ENCODE measurements around the gene KRTAP23-1. TPM values are rescaled to one million over a fixed set of nuclear protein-coding genes. Genes with fewer than 3 reads are reported as not detected.

The KRTAP23-1 gene
- total and polyA plus RNA-seq, 2 donors (not counting 3 experiments of a cell fraction or from before 2014, with no cell fraction given) = not detected

- no peak for DNase-seq (ENCODE audit: low read depth, low spot score)
Measured at GRCh38 chr21:30306884-30307283, 41.5 kb downstream of the KRTAP23-1 start.

More at GRCh38 chr21:30306884-30307283, 41.5 kb downstream of the KRTAP23-1 start:
- Histone ChIP-seq H3K36me3 (ENCODE audit: control insufficient read depth in 2 of 2, extremely low read depth in 1 of 2, insufficient read depth in 2 of 2, low read length in 2 of 2) (no peaks in the 10 kb centered on the region), H3K4me1 (ENCODE audit: control insufficient read depth, extremely low read depth, insufficient read depth, low read length) (no peaks in the 10 kb centered on the region), H4K20me1 (replicated peaks; ENCODE audit: control insufficient read depth, extremely low read depth, insufficient read depth, low read length) (no peaks in the 10 kb centered on the region), H3K4me2 (ENCODE audit: insufficient read depth, low read length) (no peak overlapping the region), H3K4me3 (replicated peaks in 1 of 3; ENCODE audit: insufficient read depth in 1 of 3, low read depth in 1 of 3, low read length in 3 of 3) (no peak overlapping the region), H3K9ac (replicated peaks; ENCODE audit: extremely low read depth, insufficient read depth, low read length) (no peak overlapping the region), H3K9me1 (replicated peaks; ENCODE audit: control insufficient read depth, extremely low read depth, insufficient read depth, low read length) (no peaks in the 10 kb centered on the region), H2AFZ (ENCODE audit: low read depth, low read length) (no peak overlapping the region), H3K9me3 (replicated peaks; ENCODE audit: control insufficient read depth, insufficient read depth, low read length) (peaks cover 8% of the 10 kb centered on the region), H3K79me2 (ENCODE audit: control insufficient read depth, insufficient read depth, low read length) (no peaks in the 10 kb centered on the region), H3K27ac (ENCODE audit: insufficient read depth, low read depth, low read length) (no peak overlapping the region), H3K27me3 (ENCODE audit: control insufficient read depth in 2 of 2, insufficient read depth in 2 of 2, low read length in 2 of 2) (no peaks in the 10 kb centered on the region)
- ChIA-PET CTCF (no interaction called here), POLR2A (no interaction called here)
- dilution Hi-C loops (cut with MboI; ENCODE audit: extremely low pct_ligation_motif_present, low sequenced_read_pairs) (no loop called here), intact Hi-C loops (cut with micrococcal nuclease) (no loop called here)
- no TSS peak for BruUV-seq (replicated peaks)
- no peak for TF ChIP-seq POLR2AphosphoS5 (IDR thresholded peaks at IDR 0.05; ENCODE audit: insufficient read depth, low read depth, low read length)
- no peak for TF ChIP-seq EZH2 (IDR thresholded peaks at IDR 0.05; ENCODE audit: borderline replicate concordance, low read depth, low read length, severe bottlenecking)
- no peak for TF ChIP-seq POLR2A (IDR thresholded peaks at IDR 0.05; ENCODE audit: low read depth, low read length)
- no peak for TF ChIP-seq GATA2 (IDR thresholded peaks at IDR 0.05; ENCODE audit: insufficient read depth, insufficient read length, low read depth, low read length)
- no peak for TF ChIP-seq MYC (IDR thresholded peaks at IDR 0.05; ENCODE audit: low read depth, low read length)
- no peak for TF ChIP-seq FOS (IDR thresholded peaks at IDR 0.05; ENCODE audit: borderline replicate concordance, insufficient read depth, low read length)
- TF ChIP-seq CTCF (IDR thresholded peaks at IDR 0.05; ENCODE audit: extremely low read depth in 1 of 2, insufficient read depth in 1 of 2, low read depth in 1 of 2, low read length in 2 of 2) = no peak
- TF ChIP-seq JUN (IDR thresholded peaks at IDR 0.05; ENCODE audit: borderline replicate concordance, insufficient read depth, insufficient read length, low read depth) = no peak
- no peak for TF ChIP-seq MAX (IDR thresholded peaks at IDR 0.05; ENCODE audit: insufficient read depth, insufficient read length)
- FAIRE-seq = no peak
